H1 (cell line): ENCODE data around the gene RNU7-1. TPM values are rescaled to one million over a fixed set of nuclear protein-coding genes. Genes with fewer than 3 reads are reported as not detected.

Experiments used
- KDM4A ChIP-seq: IDR thresholded peaks from one replicate; pipeline ENCODE4 v1.7.1; 2012; ENCODE audit warnings: low read depth, mild to moderate bottlenecking, moderate library complexity, low read length, inconsistent platforms; ENCODE audit not compliant: severe bottlenecking
- USF2 ChIP-seq: IDR thresholded peaks from 2 replicates; pipeline ENCODE4 v1.6.1; 2011; ENCODE audit warnings: low read length, improper control_type of control experiment
- polyA plus RNA-seq, 7 experiments: library from polyadenylated mRNA; depleted of rRNA in 3 of 7; stranded (reverse) in 5 of 7; unstranded in 2 of 7; fragments of >200 nt in 5 of 7; fragments of 200-250 nt in 2 of 7; gene quantifications; 1 replicate in 5 of 7; 2 replicates in 1 of 7; 4 replicates in 1 of 7; pipeline versions ENCODE4 v1.2.1 to v1.2.3, GENCODE V29; 2011 to 2013; ENCODE audit warnings: missing spikeins in 2 of 7, mixed read lengths in 2 of 7
- total RNA-seq: library from RNA; stranded (reverse); fragmentation: NEBNext Ultra II Directional; extraction: Animal tissue kit (Norgen Biotek cat#: 25700); gene quantifications from 2 replicates; pipeline ENCODE4 v1.2.1, GENCODE V29; 2021

The RNU7-1 gene
- total and polyA plus RNA-seq, 2 of the 8 experiments (the other 6 are each of a cell fraction or from before 2014, with no cell fraction given) = not detected

- TF ChIP-seq USF2 (no peak), KDM4A (no peak)
Observed at GRCh38 chr12:6959058-6959804, 15.6 kb downstream of the RNU7-1 start (continued).
